ENCODE results near the gene PRR35.
A peak's percentile ranks its signal among the peaks of the same experiment; 100 is the strongest.

Gene PRR35

DNA sequence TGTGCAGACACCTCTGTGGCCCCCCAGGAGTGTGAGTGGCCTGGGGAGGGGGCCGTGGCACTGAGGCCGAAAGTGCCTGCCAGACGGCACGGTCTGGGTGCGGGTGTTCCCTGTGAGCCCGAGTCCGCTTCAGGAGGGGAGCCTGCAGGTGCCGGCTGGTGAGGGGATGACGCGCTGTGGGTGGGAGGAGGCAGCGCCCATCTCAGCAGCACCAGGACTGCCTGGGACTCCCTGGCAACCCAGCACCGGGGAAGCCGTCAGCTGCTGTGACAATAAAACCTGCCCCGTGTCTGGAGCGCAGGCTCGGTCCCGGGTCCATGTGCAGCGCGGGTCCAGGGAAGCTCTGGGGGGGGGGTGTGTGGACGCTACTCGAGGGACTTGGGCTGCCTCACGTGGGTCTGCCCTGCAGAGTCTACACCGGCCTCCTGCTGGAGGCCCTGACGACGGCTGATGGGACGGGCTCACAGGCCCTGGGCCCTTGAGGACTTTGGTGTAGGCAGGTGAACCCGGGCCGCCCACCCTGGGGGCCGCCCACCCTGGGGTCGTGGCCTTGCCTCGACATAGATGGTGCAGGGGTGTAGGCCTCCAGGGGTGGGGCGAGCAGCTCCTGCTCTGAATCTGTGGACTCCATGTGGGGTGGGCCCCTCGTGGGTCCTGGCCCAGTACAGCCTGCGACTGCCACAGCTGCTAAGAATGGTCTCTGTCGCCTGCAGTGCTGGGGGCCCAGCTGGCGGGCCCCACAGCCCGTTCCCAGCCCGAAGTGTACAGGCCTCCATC lies 23.8 kb downstream of the PRR35 start:
- Mint-ChIP-seq H3K4me1 (peaks cover 6% of the 10 kb centered on the region), H3K36me3 (no peaks in the 10 kb centered on the region), H3K4me3 (no peak overlapping the region), H3K27ac (no peak overlapping the region), H3K27me3 (peaks cover 2% of the 10 kb centered on the region), H3K9me3 (no peaks in the 10 kb centered on the region)
- ATAC-seq (ENCODE audit: low read depth) (no peak), DNase-seq (ENCODE audit: low spot score in 2 of 2) (no peak)

DNA sequence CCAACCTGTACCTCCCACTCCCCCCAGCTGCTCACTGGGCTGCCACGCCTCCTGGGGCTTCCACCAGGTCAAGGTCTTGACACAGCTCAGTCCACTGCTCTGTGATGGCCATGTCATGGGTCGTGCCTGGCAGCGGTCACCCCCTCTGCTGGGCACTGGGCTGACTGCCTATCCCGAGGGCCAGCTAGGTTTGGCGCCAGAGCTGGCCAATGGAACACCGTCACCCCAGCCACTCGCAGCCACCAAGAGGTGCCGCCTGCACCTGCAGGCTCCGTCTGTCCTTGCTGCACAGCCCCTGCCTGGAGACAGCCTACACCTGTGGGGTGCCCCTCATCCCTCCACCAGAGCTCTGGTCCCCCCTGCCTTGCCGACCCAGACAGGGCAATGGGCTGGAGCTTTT lies 25.2 kb downstream of the PRR35 start:
- H3K27me3 Mint-ChIP-seq, result peaks cover 2% of the 10 kb centered on the region
- no peaks in the 10 kb centered on the region for H3K36me3 Mint-ChIP-seq
- ATAC-seq (ENCODE audit: low read depth) (no peak), DNase-seq (ENCODE audit: low spot score in 2 of 2) (no peak)
- no peak overlapping the region for H3K4me3 Mint-ChIP-seq
- H3K27ac Mint-ChIP-seq, result no peak overlapping the region
- H3K4me1 Mint-ChIP-seq, result peaks cover 6% of the 10 kb centered on the region
- H3K9me3 Mint-ChIP-seq, result no peaks in the 10 kb centered on the region

DNA sequence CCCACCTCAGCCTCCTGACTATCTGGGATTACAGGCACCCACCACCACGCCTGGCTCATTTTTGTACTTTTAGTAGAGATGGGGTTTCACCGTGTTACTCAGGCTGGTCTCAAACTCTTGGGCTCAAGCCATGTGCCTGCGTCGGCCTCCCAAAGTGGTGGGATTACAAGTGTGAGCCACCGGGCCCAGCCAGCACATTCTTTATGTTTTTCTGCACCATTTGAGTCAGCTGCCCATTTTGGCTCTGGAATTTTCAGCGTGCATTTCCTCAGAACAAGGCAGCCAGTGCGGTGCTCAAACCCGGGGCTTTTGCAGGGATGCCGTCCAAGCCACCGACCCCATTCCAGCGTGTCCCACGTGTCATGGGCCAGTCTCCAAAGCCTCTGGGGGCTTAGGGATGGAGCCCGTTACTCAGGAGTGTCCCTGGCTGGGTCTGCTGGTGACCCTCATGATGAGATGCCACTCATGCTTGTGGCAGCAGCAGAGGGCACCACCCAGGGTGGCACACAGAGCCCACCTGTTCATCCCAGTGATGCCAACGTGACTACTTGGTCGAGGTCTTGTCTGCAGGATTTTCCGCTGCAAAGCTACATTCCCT lies 26.0 kb downstream of the PRR35 start:
- H3K27ac Mint-ChIP-seq, result no peak overlapping the region
- H3K27me3 Mint-ChIP-seq, result peaks cover 2% of the 10 kb centered on the region
- peaks cover 13% of the 10 kb centered on the region for H3K4me1 Mint-ChIP-seq
- ATAC-seq (ENCODE audit: low read depth) (no peak), DNase-seq (ENCODE audit: low spot score in 2 of 2) (no peak)
- no peaks in the 10 kb centered on the region for H3K36me3 Mint-ChIP-seq
- H3K4me3 Mint-ChIP-seq, result no peak overlapping the region
- H3K9me3 Mint-ChIP-seq, result no peaks in the 10 kb centered on the region

DNA sequence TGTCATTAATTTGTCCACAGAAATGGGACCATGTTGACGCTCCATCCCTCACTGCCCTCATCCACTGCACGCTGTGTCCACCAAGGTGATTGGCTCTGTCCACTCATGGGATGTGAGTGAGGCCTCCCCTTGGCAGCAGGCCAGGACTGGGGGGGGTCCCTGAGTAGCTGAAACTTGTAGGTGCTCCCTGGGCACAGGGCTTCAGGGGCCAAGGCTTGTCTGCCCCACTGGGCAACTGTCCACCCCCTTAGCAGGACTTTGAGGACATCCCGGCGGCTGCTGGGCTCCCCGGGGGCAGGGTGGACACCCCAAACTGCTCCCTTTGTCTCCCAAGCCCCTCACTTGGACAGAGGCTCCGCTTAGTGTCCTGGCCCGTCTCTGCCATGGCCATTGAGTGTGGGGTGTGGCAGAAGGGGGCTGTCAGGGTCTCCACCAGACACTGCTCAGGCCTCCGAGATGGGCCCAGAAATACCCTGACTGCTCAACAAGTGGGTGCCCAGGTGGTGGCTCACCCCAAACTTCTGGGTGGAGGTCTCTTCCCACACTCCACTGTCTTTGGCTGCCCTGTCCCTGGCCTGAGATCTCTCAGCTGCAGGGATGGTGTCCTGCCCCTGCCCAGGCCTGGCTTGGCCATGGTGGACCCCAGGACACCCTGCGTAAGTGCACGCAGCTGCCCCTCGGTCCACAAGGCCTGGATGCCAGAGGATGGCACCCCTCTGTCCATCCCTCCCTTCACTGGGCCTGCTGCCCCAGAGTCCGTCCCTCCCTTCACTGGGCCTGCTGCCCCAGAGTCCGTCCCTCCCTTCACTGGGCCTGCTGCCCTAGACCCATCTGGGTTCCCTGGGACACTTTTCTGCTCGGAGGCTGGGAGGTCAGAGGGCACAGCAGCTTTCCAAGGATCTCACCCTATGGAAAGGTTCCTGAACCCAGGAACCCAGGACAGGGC lies 26.7 kb downstream of the PRR35 start:
- DNase-seq (ENCODE audit: low spot score in 2 of 2) (no peak), ATAC-seq (ENCODE audit: low read depth) (no peak)
- peaks cover 2% of the 10 kb centered on the region for H3K27me3 Mint-ChIP-seq
- no peaks in the 10 kb centered on the region for H3K9me3 Mint-ChIP-seq
- peaks cover 14% of the 10 kb centered on the region for H3K4me1 Mint-ChIP-seq
- no peaks in the 10 kb centered on the region for H3K36me3 Mint-ChIP-seq
- peak overlapping the region; percentile 43 for H3K4me3 Mint-ChIP-seq
- H3K27ac Mint-ChIP-seq, result no peak overlapping the region

DNA sequence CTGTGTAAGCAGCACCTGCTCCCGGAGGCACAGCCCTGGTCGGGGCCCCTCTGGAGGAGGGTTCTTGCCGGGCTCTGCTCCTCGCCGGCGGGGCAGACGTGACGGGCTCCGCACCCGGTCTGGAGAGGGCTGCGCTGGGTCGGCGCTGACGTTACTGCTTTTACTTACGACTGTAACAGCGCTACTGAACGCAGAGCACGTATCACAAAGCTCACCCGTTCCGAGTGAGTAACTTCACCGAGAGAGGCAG lies 28.4 kb downstream of the PRR35 start:
- Mint-ChIP-seq H3K9me3 (no peaks in the 10 kb centered on the region), H3K27ac (peak overlapping the region; percentile 98), H3K27me3 (peaks cover 2% of the 10 kb centered on the region), H3K4me3 (peak overlapping the region; percentile 99), H3K4me1 (peaks cover 27% of the 10 kb centered on the region), H3K36me3 (peaks cover 1% of the 10 kb centered on the region)
- DNase-seq (ENCODE audit: low spot score in 2 of 2), result no peak
- ATAC-seq (ENCODE audit: low read depth), result peak; percentile 42

DNA sequence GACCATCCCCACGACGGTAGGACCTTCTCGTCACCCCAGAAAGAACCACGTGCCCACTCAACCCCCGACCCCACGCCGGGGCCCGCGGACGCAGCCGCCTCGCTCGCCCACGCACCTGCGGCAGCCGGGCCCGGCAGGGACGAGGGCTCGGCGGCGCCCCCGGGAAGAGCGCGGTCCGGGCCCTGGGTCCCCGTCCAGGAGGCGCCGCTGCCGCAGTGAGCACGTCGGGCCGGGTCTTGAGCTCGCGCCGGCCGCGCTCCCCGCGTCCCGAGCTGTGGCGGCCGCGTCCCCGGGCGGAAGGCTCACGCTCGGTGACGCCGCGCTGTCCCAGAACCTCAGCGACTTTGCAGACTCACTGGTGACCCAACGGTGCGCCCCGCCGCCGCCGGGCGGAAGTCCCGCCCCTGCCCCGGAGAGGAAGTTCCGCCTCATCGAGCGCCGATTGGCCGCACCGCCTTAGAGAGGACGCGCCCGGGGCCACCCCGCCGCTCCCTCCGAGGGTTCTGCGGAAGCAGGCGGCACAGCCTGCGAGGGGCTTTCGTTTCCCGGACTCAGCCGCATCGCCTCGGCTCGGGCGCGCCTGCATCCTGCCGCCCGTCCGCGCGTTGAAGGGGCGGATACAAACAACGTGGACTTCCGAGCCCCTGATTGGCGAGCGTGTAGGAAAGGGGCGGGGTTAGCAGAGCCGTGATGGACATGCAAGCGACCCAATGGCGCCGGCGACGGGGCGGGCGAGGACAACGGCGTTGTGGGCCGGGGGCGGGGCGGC lies 28.9 kb downstream of the PRR35 start:
- Mint-ChIP-seq H3K27ac (peak overlapping the region; percentile 98), H3K27me3 (peaks cover 2% of the 10 kb centered on the region), H3K36me3 (peaks cover 2% of the 10 kb centered on the region), H3K4me1 (peaks cover 29% of the 10 kb centered on the region), H3K4me3 (peak overlapping the region; percentile 99), H3K9me3 (no peaks in the 10 kb centered on the region)
- peak; percentile 68 for ATAC-seq (ENCODE audit: low read depth)
- DNase-seq (ENCODE audit: low spot score in 2 of 2), result peak; percentile 99 to 100

DNA sequence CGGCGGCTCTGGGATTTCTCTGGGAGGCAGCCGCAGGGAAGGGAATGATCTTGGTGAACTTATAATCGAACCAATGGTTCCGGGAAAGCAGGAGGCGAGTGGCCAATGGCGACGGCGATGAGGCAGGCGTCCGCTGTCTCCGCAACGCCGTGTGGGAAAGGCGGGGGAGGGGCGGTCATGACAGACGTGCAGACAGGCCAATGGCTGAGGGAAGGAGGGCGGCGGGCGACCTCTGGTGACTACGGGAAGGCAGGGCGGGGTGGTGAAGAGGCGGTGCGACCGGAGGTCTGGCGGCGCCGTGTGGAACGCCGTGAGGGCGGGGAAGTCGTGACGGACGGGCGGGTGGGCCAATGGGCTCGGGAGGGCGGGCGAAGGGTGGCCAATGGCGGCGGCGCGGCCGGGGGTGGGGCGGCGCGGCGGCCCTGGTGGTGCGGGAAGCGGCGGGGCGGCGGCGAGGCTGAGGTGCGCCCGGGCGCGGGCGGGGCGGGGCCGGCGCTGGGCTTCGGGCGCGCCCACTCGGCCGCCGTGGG lies 29.5 kb downstream of the PRR35 start, which contains the start of gene RAB40C:
Gene RAB40C (plus strand): TSS at position 409 of the 530 bp plus-strand sequence. CDS start 226 bp downstream, outside the sequence.
- peak within 1 kb of the TSS; percentile 98 for H3K27ac Mint-ChIP-seq
- ATAC-seq (ENCODE audit: low read depth) (peak; percentile 77), DNase-seq (ENCODE audit: low spot score in 2 of 2) (peak; percentile 98 to 99)
- H3K36me3 Mint-ChIP-seq, result peaks cover 2% of the 10 kb centered on the region
- peaks cover 2% of the 10 kb centered on the region for H3K27me3 Mint-ChIP-seq
- H3K4me1 Mint-ChIP-seq, result peaks cover 29% of the 10 kb centered on the region
- no peaks in the 10 kb centered on the region for H3K9me3 Mint-ChIP-seq
- H3K4me3 Mint-ChIP-seq, result peak within 1 kb of the TSS; percentile 99

DNA sequence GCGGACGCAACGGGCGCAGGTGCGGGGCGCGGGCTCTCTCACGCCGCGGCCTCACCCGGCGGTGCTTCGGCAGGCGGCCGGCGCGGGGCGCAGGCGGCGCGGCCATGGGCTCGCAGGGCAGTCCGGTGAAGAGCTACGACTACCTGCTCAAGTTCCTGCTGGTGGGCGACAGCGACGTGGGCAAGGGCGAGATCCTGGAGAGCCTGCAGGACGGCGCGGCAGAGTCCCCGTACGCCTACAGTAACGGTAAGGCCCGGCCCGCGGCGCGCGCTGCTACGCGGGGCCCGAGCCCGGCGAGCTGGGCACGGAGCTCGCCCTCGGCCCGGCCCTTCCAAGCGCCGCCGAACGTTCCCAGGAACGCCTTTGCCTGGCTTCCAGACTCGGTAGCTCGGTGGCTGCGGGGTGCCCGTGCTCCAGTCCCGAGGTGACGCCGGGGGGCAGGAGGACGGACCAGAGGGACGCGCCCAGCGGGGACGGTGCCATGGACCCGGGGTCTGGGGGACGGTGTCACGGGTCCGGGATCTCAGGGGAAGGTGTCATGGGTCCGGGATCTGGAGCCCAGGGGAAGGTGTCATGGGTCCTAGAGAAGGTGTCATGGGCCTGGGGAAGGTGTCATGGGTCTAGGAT lies 30.1 kb downstream of the PRR35 start:
- H3K9me3 Mint-ChIP-seq, result no peaks in the 10 kb centered on the region
- H3K4me3 Mint-ChIP-seq, result peak overlapping the region; percentile 99
- peaks cover 29% of the 10 kb centered on the region for H3K4me1 Mint-ChIP-seq
- H3K27me3 Mint-ChIP-seq, result no peaks in the 10 kb centered on the region
- peak overlapping the region; percentile 98 for H3K27ac Mint-ChIP-seq
- peaks cover 2% of the 10 kb centered on the region for H3K36me3 Mint-ChIP-seq
- ATAC-seq (ENCODE audit: low read depth) (no peak), DNase-seq (ENCODE audit: low spot score in 2 of 2) (no peak)

DNA sequence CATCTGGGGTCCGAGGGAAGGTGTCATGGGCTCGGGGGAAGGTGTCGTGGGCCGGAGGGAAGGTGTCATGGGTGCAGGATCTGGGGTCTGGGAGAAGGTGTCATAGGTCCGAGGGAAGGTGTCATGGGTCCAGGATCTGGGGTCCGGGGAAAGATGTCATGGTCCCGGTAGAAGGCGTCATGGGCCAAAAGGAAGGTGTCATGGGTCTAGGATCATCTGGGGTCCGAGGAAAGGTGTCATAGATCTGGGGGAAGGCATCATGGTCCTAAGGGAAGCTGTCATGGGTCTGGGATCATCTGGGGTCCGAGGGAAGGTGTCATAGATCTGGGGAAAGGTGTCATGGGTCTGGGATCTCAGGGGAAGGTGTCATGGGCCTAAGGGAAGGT lies 30.6 kb downstream of the PRR35 start:
- Mint-ChIP-seq H3K36me3 (peaks cover 2% of the 10 kb centered on the region), H3K27ac (peak overlapping the region; percentile 67), H3K4me3 (peak overlapping the region; percentile 99), H3K27me3 (no peaks in the 10 kb centered on the region), H3K4me1 (peaks cover 29% of the 10 kb centered on the region), H3K9me3 (no peaks in the 10 kb centered on the region)
- DNase-seq (ENCODE audit: low spot score in 2 of 2), result no peak
- ATAC-seq (ENCODE audit: low read depth), result no peak

DNA sequence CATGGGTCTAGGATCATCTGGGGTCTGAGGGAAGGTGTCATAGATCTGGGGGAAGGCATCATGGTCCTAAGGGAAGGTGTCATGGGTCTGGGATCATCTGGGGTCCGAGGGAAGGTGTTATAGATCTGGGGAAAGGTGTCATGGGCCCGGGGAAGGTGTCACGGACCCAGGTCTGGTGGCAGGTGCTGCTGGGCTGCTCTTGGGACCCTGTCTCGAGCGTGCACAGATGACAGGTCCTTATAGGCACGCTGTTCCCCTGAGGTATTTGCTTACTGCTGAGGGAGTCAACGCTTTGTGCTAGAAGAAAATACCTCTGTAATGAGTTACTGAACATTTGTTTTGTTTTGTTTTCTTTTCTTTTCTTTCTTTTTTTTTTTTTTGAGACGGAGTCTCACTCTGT lies 31.0 kb downstream of the PRR35 start:
- Mint-ChIP-seq H3K9me3 (no peaks in the 10 kb centered on the region), H3K27me3 (no peaks in the 10 kb centered on the region), H3K27ac (no peak overlapping the region), H3K4me1 (peaks cover 32% of the 10 kb centered on the region), H3K4me3 (peak overlapping the region; percentile 99), H3K36me3 (peaks cover 4% of the 10 kb centered on the region)
- ATAC-seq (ENCODE audit: low read depth) (no peak), DNase-seq (ENCODE audit: low spot score in 2 of 2) (no peak)

DNA sequence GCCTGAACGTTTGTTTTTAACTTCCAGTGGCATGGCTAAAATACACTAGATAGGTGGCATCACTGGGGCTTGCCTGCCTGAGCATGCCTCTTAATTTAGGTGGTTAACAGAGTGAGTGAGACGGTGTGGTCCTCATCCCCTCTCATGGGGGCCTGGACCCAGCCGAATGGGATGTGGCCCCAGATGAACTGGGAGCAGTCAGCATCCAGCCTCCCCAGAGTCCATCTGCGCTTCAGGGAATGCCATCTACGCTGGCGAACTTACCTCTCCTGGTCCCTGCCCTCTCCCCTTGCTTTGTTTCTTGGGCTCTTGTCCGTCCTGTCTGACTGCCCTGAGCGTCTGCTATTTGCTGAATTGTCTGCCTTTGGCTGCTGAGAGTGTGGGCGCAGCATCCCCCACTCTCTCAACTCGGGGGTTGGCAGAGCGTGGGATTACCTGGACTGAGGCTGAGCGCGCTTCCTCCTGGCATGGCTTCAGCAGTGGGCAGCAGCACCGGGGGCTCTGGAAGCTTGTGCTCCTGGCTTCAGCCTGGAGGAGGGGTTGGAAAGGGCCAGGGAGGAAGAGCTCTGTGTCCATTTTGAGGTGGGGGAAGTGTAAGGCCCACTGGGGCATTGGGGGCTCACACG lies 31.8 kb downstream of the PRR35 start:
- H3K4me3 Mint-ChIP-seq, result peak overlapping the region; percentile 7
- peaks cover 10% of the 10 kb centered on the region for H3K36me3 Mint-ChIP-seq
- H3K9me3 Mint-ChIP-seq, result no peaks in the 10 kb centered on the region
- no peak overlapping the region for H3K27ac Mint-ChIP-seq
- DNase-seq (ENCODE audit: low spot score in 2 of 2) (no peak), ATAC-seq (ENCODE audit: low read depth) (no peak)
- no peaks in the 10 kb centered on the region for H3K27me3 Mint-ChIP-seq
- H3K4me1 Mint-ChIP-seq, result peaks cover 36% of the 10 kb centered on the region

DNA sequence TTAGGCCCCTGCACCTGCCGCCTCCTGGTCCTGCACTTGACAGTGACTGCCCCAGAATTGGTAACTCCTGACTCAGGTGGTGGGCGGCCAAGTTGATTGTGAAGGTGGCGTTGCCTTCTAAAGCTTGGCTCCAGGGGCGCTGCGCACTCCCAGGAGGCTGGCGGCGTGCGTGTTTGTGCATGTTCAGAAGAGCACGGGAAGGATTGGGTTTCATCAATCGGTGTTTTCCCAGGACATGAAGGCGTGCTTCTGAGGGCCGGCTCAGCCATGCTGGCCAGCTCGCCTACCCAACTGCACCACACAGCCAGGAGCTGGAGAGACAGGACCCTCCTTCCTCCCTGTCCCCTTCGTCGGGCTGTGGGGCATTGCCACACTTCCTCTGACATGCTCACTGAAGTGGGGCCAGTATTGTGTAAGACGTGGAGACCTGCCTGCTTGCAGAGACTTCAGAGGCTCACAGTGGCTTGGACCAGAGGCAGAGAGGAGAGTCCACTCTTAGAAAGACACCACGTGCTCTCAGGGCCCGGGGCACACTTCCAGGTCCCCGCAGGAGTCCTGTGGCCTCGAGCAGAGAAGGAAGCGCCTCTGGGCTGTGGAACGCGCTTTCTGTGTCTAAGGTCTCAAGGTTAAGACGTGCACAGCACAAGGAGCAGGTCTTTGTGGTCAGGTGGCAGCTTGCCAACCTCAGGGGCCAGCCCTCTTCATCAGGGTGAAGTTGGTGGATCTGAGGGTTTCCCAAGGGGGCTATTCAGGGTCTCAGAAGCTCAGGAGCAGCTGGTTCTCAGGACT lies 32.5 kb downstream of the PRR35 start:
- no peaks in the 10 kb centered on the region for H3K9me3 Mint-ChIP-seq
- no peak overlapping the region for H3K27ac Mint-ChIP-seq
- ATAC-seq (ENCODE audit: low read depth) (no peak), DNase-seq (ENCODE audit: low spot score in 2 of 2) (no peak)
- H3K4me3 Mint-ChIP-seq, result no peak overlapping the region
- H3K4me1 Mint-ChIP-seq, result peaks cover 34% of the 10 kb centered on the region
- no peaks in the 10 kb centered on the region for H3K27me3 Mint-ChIP-seq
- peaks cover 11% of the 10 kb centered on the region for H3K36me3 Mint-ChIP-seq
